ENCODE measurements around the gene THSD7B. TPM values are rescaled to one million over a fixed set of nuclear protein-coding genes. Genes with fewer than 3 reads are reported as not detected.
"Not testable (repeated sequence)": the region's sequence is repeated elsewhere in the genome, so short reads cannot be mapped to it uniquely, and the experiment has no call there.

THSD7B gene
- total RNA-seq, 1 donor from 2014 or later, result 0.27 TPM

DNA sequence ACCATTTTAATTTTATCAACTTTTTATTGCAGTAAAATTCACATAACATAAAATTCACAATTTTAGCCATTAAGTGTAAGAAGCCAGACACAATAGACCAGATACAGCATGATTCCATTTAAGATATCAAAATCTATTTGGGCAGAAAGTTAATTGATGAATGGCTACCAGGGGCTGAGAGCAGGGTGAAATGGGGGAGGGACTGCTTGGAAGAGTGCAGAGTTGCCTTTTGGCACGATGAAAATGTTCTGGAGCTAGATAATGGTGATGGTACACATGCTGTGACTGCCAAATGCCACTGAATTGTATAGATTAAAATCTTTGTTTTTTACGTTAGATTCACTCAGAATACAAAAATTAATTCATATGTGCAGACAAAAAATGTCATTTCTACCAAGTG, 909.6 kb downstream of the THSD7B start:
- intact Hi-C loops (cut with DNase I), result no loop called here
- DNase-seq (ENCODE audit: missing footprints), result no peak
- no peak for ATAC-seq

DNA sequence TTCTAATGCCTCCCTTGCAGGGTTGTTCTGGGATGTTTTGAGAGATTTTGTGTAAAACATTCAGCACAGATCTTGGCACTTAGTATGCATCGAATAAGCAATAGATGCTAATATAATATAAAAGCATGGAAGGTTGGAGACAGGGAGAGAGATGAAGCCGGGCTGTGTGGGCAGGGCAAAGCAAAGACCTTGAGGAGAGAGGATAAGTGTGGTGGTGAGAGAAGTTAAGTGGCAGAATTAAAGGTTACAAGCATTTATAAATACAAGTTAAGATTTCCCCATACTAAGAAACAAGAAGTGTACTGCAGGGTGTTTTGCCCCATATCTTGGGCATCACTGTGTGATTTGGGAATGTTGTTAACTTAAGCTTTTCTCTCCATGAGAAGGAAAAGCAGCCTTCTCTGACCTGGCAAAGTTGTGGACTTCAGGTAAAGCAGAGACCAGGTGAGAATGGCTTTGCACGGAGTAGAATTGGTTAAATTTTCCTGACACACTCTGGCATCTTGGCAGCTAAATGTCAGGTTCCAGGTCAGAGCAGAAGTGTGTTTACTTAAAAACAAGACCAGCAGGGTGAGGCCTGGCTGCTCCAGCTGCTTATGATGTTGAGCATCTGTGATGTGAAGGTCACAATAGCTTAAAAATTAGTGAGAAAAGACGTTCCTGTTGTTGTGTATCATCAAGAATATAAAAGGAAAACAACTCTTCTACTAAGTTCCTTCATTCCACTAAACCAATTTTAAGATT, 910.4 kb downstream of the THSD7B start:
- intact Hi-C loops (cut with DNase I), result no loop called here

DNA sequence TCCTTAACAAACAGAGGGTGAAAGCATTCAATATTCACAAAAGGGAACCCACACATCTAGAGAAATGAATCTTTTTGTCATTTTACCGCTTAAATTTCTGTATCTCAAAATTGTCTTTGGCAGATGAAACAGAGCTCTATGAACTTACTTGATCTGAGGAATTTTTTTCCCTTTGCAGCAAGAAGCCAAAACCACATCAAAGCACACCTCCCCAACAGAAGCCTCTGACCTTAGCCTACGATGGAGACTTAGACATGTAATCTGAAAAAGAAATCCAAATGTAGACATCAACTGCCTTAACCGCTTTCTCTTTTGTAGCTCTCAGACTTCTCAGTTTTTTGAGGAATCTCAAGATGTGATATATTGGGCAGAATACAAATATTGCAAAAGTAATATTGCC, 911.0 kb downstream of the THSD7B start:
- intact Hi-C loops (cut with DNase I), result no loop called here
- ATAC-seq, result no peak

More for the DNA sequence above, 910.4 kb downstream of the THSD7B start:
- no peak for ATAC-seq
- DNase-seq (ENCODE audit: missing footprints), result no peak

DNA sequence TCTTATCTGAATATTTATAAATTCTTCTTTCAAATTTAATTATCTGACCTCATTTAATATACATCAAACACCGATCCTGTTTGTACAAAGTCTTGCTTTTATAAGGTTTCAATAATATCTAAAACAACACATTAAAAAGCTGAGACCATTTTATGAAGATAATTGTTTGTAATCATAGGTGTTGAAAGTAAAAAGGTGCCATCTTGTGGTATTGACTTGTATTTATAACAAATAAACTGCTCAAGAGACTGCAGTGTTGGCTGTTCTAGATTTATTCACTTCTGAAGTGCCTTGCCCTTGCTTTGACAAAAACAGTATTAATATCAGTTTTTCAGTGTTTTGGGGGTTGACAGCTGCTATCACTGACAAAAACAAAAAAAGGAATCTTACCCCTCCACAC, 912.1 kb downstream of the THSD7B start:
- no peak for ATAC-seq
- intact Hi-C loops (cut with DNase I), result no loop called here
- no peak for DNase-seq (ENCODE audit: missing footprints)

More for the DNA sequence above, 911.0 kb downstream of the THSD7B start:
- no peak for DNase-seq (ENCODE audit: missing footprints)

DNA sequence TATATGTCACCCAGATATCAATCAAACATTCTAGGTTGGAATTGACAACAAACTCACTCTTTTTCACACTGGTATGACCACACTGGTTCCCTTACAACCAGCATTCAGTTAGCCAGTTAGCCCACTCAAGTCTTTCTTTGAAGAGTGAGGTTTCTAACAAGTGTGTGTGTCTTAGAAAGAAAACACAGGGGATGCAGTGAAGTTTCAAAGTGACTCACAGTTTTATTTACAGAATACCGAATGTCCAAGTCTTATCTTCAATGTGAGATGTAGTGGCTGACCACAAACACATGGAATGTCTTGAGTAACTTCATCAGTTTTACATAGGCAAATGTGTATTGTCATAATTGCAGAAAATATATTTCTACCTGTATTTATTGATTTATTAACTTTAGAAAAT, 924.2 kb downstream of the THSD7B start:
- intact Hi-C loops (cut with DNase I), result no loop called here
- ATAC-seq (no peak), DNase-seq (ENCODE audit: missing footprints) (no peak)

DNA sequence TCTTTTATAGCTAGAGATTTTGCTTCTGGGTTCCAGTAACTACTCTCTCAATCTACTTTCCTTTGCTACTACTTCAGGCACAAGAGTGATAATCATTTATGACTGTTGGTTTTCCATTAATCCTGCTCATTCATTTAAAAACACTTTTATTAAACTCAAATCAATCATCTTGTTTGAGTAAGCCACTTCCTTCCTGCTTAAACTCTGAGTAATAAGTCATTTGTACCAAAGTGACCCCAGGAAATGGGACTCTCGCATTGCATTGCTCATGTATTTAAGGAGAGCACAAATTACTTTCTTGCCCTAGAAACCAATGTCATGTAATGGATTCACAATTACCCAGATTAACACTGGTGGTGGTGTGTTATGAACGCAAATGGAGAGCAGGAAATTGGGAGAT, 928.2 kb downstream of the THSD7B start:
- no peak for ATAC-seq
- intact Hi-C loops (cut with DNase I), result no loop called here
- no peak for DNase-seq (ENCODE audit: missing footprints)

DNA sequence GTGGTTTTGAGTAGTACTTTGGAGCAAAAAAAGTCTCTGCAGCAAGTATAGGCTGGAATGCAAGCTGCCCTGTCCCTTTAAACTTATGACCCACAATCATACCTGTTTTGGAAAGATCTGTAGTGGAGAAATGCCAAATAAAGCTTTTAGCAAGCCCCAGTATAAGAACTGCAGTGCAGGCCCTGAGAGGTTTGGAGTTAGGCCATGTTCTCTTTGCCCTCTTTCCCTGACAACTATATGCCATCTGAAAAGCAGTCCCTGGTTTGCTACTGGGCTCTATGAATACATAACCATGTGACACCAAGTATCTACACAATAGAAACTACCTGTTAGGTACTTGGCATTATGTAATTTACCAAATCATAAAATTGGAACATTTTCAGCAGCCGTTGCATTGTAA, 931.6 kb downstream of the THSD7B start:
- intact Hi-C loops (cut with DNase I), result no loop called here
- ATAC-seq, result peak; percentile 44
- DNase-seq (ENCODE audit: missing footprints), result no peak

DNA sequence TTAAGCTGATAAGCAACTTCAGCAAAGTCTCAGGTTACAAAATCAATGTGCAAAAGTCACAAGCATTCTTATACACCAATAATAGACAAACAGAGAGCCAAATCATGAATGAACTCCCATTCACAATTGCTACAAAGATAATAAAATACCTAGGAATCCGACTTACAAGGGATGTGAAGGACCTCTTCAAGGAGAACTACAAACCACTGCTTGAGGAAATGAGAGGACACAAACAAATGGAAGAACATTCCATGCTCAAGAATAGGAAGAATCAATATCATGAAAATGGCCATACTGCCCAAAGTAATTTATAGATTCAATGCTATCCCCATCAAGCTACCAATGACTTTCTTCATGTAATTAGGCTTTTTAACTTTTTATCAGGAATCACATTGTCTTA, 934.9 kb downstream of the THSD7B start:
- ATAC-seq; intact Hi-C loops (cut with DNase I); DNase-seq (ENCODE audit: missing footprints): not testable (repeated sequence)

DNA sequence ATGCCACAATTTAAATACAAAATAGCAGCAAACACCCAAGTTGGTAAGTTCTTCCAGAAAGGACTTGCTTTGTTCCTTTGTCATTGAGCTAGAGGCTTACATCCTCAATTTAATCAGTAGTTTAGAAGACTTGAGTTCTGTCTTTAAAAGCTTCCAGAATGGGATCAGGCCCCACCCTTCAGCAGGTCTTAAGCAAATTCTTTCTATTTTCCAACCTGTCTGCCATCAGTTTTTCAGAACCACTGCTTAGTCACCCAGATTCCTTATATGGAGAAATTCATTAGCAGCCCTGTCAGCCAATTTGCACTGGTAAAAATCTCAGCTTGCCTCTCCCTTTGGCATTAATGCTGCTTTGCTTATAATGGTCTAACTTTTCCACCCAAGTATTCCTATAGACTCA, 935.3 kb downstream of the THSD7B start:
- intact Hi-C loops (cut with DNase I), result no loop called here

DNA sequence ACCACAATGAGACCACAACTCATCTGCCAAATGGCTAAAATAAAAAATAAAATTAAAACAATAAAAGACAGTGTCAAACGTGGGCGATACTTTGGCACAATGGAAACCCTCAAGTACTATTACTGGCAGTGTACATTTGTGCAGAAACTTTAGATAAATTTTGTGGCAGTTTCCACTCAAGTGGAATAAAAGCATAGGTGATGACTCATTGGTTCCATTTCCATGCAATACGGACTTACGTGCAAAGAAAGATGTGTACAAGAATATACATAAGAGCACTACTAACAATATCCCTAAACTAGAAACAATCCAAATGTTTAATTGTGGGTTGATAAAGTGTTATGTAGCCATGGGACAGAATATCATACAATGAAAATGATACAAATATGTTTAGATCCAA, 940.0 kb downstream of the THSD7B start:
- intact Hi-C loops (cut with DNase I), result no loop called here
- DNase-seq (ENCODE audit: missing footprints), result no peak
- ATAC-seq, result no peak

More for the DNA sequence above, 935.3 kb downstream of the THSD7B start:
- ATAC-seq, result no peak
- no peak for DNase-seq (ENCODE audit: missing footprints)

DNA sequence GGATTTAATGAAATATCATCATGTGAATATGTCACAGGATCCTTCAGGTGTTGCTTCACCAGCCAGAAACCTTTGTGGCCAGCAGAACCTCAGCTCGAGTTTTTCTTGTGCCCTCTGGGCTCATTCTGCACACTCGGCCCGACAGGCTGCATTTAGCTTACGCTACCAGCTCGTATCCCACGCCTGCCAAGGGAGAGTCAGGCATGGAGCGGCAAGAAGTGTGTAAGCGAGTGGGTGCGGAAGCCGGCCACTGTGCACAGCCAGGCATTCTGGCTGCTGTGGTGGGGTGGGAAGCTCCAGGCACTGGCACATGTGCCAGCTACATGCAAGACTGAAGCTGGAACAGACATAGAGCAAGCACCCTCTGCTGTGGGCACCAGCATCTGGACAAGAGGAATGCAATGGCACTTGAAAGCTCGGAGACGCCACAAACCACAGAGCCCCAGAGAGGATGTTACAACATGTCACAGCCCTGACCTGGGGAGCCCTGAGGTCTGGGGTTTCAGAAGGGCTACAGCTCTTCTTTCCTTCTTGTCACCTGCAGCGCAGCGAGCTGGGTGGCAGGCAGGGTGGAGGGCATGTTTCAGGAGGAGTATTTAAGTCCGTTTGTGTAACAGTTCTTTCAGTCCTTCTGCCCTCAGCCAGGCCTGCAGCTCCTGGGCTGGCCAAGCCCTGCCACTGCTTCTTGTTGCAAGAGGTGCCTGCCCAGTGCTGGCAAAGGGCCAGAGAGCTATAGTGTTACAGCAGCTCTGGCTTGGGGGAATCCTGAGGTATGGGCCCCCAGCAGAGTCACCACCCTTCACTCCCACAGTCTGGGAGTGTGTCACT, 941.7 kb downstream of the THSD7B start:
- peak; percentile 68 for DNase-seq (ENCODE audit: missing footprints)
- ATAC-seq, result no peak
- intact Hi-C loops (cut with DNase I), result no loop called here

DNA sequence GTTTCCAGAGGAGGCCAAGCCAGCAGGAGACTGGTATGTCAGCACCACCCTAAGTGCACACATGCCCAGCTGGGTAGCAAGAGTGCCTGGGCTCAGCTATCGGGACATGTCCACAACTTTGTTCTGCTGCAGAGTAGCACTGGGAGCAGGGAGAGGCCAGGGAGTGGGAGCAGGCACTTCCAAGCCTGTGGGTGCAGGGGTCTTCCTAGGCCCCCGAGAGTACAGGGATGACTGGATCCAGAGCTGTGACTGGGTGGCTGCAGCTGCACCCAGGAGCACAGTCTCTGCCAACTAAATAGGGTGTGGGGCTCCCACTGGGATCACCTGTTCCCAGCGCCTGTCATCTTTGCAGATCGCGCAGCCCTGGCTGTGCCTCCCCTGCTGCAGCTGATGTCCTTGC, 943.0 kb downstream of the THSD7B start:
- intact Hi-C loops (cut with DNase I), result no loop called here
- DNase-seq (ENCODE audit: missing footprints) (peak; percentile 63), ATAC-seq (no peak)

DNA sequence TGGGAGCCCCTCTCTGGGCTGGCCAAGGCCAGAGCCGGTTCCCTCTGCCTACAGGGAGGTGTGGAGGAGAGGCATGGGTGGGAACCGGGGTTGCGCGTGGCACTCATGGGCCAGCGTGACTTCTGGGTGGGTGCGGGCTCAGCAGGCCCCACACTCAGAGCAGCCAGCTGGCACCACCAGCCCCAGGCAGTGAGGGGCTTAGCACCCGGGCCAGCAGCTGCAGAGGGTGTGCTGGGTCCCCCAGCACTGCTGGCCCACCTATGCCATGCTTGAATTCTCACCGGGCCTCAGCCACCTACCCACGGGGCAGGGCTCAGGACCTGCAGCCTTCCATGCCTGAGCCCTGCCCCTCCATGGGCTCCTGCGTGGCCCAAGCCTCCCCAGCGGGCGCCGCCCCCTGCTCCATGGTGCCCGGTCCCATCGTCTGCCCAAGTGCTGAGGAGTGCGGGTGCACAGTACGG, 950.4 kb downstream of the THSD7B start:
- ATAC-seq (no peak), DNase-seq (ENCODE audit: missing footprints) (no peak)
- intact Hi-C loops (cut with DNase I), result no loop called here

DNA sequence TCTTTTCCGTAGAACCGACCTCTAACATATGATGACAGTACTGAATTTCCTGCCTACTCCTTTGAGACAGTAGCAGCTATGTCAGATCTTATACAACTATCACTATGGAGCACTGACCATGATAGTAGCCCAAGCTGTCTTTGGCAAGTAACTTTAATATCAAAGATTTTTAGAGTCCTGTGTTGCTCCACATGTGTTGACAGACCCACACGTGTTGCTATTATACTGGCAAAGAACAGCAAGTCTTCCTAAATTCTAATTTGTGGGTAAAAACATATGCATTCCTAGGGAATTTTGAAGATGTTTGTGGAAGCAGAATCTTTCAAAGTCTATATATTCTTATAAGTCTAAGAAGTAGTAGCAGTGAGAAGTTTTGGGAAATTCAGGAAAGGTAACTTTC, 953.4 kb downstream of the THSD7B start:
- no peak for ATAC-seq
- intact Hi-C loops (cut with DNase I), result no loop called here

DNA sequence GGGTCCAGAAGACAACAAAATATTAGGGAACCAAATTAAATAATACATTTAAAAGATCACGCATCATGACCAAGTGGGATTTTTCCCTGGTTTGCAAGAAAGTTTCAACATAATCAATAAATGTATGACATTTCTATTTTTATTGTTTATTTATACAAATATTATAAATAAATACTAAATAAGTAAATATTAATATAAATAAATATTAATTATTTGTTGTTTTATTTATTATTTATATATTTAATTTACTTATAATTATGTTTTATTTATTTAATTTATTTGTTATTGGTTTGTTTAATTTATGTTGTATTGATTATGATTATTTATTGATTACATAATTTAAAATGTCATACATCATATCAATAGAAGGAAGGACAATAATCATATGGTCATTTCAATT, 956.4 kb downstream of the THSD7B start:
- intact Hi-C loops (cut with DNase I), result no loop called here
- ATAC-seq (no peak), DNase-seq (ENCODE audit: missing footprints) (no peak)

More for the DNA sequence above, 953.4 kb downstream of the THSD7B start:
- no peak for DNase-seq (ENCODE audit: missing footprints)

DNA sequence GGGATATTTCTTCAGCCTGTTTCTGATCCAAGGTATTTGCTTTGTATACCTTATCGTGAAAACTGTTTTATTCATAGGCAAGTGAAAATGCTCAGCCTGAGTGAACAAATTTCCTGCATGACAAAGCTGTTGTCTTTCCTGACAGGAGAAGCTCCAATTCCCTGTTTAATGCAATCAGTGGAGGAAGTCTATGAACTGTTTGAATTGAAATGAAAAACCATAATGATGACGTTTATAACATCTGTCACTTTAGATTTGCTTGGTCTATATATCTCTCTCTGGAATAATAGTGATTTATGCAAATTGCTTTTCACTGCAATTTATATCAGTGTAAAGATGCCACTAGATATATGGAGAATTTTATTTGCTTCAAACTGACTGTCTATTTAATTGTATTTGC, 959.6 kb downstream of the THSD7B start:
- intact Hi-C loops (cut with DNase I), result no loop called here
- no peak for DNase-seq (ENCODE audit: missing footprints)
- no peak for ATAC-seq

Data from Right ventricle myocardium inferior (tissue), 1 donor.